ENCODE data around the gene LTBR.

LTBR gene

GRCh38 chr12:6347367-6348338, 36.3 kb upstream of the LTBR start:
- no peak for DNase-seq

GRCh38 chr12:6351622-6352021, 32.3 kb upstream of the LTBR start:
- DNase-seq, result no peak

- DNase-seq, result no peak
These were observed 31.5 kb upstream of the LTBR start for GRCh38 chr12:6352193-6353173.

- no peak for DNase-seq
These were observed 29.2 kb upstream of the LTBR start for GRCh38 chr12:6354495-6355393.

GRCh38 chr12:6355491-6356373, 28.2 kb upstream of the LTBR start:
- DNase-seq, result no peak

- DNase-seq, result no peak
These were observed 27.6 kb upstream of the LTBR start for GRCh38 chr12:6356374-6356820.

- DNase-seq, result no peak
These were observed 25.1 kb upstream of the LTBR start for GRCh38 chr12:6358881-6359280.

GRCh38 chr12:6360080-6360571, 23.8 kb upstream of the LTBR start:
- no peak for DNase-seq

- DNase-seq, result no peak
These were observed 23.1 kb upstream of the LTBR start for GRCh38 chr12:6360578-6361490.

GRCh38 chr12:6361834-6362233, 22.1 kb upstream of the LTBR start:
- DNase-seq, result no peak

- DNase-seq, result no peak
These were observed 21.6 kb upstream of the LTBR start for GRCh38 chr12:6362403-6362802.

GRCh38 chr12:6363010-6363329, 21.0 kb upstream of the LTBR start:
- no peak for DNase-seq

GRCh38 chr12:6363330-6364043, 20.5 kb upstream of the LTBR start:
- DNase-seq, result peak; percentile 70

- DNase-seq, result no peak
These were observed 20.0 kb upstream of the LTBR start for GRCh38 chr12:6364044-6364374.

GRCh38 chr12:6367065-6367968, 16.6 kb upstream of the LTBR start:
- DNase-seq, result no peak

- no peak for DNase-seq
These were observed 15.7 kb upstream of the LTBR start for GRCh38 chr12:6367969-6368892.

- DNase-seq, result no peak
These were observed 14.9 kb upstream of the LTBR start for GRCh38 chr12:6368906-6369525.
